Activated CD4-positive, alpha-beta T cell treated with anti-CD3 and anti-CD28 coated beads, Interleukin-2, amount 50 U/mL, for 4 hours (primary cell): ENCODE results near the gene PDE1C.

Source experiments
- DNase-seq, 2 experiments: peaks; one replicate each; pipeline ENCODE4 v3.0.0-alpha.2; 2020

PDE1C gene

DNA sequence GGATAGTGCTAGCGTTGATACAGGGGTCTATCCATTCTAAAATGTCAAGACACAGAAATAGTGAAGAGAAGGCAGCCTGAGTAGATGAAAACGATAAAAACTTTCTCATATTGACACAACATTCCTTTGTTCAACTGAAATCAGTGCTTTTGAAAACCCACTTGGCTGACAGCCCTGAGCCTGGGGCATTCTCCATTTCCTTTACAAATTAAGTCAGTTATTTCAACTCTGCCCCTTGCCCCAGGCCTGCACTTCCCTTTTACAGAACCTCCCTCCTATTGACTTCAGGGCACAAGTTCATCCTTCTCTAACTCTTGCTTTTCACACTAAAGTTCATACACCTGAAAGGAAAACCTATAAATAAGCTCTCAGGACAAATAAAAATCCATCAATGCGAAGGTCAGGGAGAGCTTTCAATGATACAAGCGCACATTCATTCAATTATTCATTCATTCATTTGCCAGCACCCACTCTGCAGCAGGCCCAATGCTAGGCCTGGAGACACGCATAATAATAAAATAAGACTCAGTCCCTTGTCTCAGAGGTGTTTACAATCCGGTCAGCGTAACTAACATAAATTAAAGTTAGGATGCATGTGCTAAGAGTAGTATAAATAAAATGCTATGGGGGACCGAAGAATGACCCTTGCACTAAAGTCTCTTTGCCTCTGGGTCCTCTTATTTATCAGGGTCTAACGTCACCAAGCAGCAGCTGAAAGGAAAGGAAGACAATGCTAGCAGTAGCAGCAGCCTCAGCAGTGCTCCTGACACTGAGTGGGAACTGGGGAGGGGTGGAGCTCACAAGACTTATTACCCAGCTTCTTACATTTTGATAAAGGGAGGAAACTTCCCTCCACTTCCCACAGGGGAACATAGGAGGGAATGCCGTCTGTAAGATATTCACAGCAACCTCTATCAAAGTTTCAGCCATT, 134.8 kb downstream of the PDE1C start:
- no peak for DNase-seq

DNA sequence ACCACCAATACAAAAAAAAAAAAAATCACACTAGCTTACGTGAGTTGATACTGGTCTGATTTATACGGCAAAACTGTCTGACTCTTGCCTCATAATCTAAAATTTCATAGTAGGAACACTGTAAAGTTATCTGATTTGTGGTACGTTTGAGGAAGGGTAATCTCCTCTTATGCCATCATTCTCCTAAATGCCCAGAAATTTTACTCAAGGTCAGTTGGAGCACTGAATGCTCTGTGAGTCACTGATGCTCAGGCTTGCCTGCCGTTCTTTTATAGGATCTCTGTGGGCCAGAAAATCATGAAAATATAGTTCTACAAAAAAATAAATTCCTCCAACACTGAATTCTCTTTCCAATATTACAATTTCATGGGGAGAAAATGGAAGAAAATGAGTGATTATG, 135.7 kb downstream of the PDE1C start:
- no peak for DNase-seq

DNA sequence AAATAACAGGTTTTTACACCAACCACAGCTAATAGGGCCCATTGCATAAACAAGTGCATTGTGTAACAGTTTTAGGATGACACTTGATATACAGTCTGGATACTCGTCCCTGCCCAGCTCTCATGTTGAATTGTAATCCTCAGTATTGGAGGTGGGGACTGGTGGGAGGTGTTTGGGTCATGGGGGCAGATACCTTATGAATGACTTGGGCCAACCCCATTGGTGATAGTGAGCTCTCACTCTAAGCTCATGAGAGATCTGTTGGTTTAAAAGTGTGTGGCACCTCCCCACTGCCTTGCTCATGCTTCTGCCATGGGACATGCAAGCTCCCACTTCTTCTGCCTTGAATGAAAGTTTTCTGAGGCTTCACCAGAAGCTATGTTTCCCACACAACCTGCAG, 136.7 kb downstream of the PDE1C start:
- no peak for DNase-seq

DNA sequence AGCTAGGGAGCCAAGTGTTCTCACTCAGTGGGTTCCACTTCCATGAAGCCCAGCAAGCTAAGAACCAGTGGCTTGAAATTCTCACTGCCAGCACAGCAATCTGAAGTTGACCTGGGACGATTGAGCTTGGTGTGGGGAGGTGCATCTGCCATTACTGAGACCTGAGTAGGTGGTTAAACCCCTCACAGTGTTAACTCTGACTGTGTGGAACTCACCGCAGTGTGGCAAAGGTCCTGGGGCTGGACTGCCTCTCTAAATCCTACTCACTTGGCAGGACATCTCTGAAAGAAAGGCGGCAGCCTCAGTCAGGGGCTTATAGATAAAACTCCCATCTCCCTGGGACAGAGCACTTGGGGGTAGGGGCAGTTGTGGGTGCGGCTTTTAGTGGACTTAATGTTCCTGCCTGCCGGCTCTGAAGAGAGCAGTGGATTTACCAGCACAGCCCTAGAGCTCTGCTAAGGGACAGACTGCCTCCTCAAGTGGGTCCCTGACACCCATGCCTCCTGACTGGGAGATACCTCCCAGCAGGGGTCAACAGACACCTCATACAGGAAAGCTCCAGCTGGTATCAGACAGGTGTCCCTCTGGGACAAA, 143.1 kb downstream of the PDE1C start:
- DNase-seq, result no peak

DNA sequence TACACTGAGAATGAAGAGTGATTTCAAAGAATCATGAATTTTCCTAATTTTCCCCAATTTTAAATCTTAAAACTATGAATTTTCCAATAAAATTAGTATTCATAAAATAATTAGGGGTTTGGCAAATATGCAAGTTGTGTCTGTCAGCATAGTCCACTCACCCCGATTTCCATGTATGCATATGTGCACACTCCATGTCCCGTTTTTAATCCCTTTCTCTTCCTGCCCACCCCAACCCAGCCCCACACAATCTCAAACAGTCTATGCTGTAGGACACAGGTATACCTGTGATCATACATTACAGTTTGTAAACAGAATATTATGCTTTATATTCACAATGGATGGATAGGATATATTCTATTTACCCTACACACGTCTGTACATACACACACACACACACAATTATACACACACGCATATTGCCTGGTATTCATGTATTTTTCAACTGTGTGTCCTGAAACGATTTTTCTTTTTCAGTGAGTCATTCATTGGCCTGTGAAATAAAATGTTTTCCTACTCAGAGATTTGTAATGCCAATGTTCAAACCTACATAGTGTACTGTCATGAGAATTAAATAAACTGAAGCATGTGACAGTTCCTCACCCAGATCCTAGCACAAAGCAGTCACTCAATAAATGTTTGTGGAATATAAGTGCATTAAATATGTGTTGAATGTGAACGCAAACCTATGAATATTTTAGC, 144.3 kb downstream of the PDE1C start:
- no peak for DNase-seq

DNA sequence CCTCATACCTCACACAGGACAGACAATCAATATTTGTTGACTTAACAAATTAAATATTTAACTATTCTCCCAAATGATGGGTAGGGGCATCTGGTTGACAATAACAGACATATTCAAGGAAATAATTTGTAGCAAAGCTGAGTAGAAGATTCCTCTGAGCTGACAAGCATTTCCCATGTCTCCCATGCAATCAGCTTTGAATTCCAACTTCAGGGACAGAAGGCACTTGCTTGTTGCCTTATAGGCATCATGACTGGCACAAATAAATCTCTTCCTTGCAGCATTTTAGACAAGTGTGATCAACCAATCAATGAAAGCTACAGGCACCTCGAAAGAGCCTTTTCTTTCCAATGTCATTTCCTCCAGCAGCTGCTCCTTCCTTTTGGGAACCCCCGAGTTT, 146.0 kb downstream of the PDE1C start:
- no peak for DNase-seq

DNA sequence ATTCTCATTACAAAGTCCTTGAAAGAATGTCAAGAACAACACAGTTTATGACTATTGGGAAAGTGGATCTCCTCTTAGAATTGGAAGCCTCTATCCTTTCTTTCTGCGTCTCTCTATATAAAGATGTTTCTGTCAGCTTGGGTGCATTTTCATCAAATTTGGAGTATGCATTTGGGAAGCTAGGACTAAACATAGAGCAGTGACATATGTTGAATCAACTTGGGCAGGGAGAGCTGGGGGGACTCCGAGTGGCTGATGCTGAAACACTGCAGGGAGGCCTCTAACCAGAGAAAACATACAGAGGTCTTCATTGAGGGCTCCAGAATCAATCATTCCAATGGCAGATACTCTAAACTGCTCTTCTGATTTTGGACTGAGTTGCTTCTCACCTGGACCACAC, 147.4 kb downstream of the PDE1C start:
- no peak for DNase-seq

DNA sequence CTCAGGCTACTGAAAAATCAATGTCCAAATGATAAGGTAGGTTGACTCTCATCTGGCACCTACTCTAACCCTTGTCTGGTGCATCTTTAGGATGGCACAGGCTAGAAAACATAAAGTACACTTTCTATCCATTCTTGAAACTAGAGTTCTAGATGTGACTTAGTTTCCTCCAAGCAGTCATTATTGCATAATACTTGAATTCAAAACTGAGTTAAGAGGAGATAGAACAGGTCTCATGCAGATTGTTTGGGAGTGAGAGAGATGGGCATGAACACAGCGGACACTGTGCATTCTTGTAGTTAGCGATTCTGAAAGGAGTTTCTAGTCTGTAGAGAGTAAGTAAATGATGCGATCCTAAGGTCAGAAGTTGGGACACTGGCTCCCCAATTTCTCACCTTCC, 149.2 kb downstream of the PDE1C start:
- DNase-seq, result no peak

DNA sequence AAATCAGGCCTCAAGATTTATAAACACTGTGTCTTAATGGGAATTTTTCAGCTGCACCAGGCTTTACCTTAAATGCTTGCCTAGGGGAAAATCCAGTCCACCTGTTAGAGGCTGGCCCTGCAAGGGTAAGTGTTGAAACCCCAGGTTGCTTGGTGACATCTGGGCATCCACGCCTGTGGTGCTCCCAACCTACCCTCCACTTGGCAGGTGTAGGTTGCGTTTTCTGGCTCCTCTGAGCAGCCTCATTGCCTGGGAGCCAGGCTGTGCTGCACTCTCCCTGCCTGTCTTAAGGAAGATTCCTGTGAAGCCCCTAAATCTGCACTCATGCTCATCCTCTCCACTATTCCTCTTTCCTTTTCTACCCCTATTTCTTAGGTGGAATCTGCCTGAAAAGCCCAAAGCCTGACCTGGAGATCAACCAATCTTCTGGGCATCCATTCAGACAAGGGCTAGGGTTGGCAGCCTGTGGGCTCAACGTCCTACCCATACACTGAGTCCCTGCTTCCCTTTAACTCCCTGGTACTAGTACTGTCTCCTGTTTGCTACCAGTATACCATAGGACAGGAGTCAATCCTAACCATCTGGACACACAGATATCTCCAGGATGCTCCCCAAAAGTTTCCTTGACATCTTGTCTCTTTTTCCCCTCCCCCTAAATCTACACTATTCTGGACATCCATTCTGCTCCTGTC, 150.4 kb downstream of the PDE1C start:
- no peak for DNase-seq

DNA sequence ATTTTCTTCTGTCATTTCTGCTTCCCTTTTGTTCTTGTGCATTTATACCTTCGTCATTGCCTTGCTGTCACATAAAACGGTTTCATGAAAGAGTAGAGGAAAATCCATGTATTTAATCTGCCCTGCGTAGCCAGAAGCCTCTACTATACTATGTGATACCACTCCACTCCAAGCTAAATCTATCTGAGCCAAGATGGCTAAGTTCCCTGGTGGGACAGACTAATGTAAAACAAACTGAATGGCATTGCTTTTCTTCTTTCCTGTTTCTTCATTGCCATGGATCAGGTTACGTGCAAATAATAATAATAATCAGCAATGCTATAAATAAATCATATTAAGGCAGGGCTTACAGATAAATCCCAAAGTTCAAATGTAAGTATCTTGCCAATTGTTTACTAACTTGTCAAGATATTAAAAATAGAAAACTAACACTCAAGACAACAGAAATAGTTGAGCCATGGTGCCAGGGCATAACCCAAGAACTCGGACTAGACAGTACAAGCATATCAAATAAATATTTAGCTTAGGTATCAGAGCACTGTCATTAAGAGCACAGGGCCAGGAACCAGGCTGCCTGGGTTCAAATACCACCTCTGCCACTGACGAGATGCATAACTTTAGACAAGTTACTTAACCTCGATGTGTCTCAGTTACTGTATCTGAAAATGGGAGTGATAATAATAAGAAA, 151.4 kb downstream of the PDE1C start:
- DNase-seq, result no peak

DNA sequence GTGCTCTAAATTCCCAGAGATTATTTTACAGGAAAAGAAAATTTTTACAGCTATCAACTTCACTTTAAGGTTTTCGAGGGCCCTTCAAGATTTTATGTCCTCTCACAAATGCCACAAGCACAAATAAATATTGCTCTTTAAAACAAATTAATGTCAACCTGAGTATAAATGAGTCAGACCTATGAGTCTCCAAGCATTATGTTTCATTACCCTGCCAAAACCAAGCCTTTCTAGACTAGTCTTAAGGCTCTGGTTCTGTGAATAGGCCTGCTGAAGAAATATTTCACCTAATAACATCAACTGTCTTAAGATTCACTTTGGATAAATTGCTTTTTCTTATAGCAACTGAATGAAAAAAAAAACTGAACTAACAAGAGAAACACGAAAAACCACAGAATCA, 153.0 kb downstream of the PDE1C start:
- DNase-seq, result no peak

DNA sequence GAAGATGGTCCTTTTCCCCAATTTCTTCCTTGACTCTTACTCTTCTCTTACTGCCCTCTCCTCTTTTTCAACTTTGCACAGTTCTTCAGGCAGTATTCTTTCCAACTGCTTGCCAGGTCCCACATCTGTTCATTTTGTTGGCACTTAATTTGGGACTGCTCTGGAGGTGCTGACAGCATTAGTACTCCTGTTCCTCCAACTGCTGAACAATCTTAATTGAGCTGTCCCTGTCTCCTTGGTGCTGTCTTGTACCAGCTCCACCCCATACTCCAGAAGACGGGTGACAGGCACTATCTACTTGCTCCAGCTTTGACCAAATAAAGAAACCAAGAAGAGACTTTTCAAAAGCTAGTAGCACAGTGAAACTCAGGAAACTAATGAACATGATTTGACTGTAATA, 160.0 kb downstream of the PDE1C start:
- no peak for DNase-seq

DNA sequence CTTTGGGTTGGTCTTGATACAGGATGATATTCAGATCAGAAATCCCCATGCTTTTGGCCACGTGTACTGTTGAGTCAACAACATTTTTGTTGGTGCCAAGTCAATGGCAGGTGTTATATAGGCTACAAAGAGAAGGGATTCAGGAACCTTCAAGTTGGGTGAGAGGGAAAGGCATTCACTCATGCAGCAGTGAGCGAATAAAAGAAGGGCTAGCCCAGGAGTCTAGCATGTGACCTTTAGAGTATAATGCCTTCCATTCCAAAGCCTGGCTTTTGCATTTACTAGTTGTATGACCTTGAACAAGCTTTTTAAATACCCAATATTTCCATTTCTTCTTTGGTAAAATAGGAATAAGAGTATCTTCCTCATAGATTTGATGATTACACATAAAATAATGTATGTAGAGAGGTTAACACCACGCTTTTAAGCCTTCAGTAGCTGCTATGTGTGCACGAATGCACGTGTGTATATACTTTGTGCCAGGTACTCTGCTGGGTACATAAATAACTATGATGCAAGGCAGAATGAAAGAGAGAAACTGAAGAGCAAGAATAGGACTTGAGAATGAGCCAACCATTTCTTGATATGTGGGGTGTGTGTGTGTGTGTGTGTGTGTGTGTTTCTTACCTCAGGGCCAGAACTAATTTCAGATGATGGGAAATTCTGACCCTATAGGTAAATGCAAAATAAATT, 163.6 kb downstream of the PDE1C start:
- DNase-seq, result no peak

DNA sequence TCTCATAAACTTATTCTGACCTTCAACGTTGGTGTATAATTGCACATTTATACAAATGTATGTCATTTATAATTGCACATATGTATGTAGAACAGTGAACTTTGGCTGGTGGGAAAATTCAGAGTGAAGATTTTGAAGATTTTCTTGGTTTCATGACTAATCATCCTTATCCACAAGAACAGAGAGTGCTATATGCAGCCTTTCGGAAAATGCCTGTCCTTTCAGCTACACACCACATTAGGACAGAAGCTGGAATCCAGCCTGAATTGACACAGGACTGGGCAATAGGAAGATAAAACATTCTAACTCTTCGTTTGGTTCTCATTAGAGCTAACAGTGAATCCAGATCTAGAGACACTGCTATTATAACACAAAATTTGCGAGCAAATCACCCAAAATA, 166.2 kb downstream of the PDE1C start:
- DNase-seq, result no peak

DNA sequence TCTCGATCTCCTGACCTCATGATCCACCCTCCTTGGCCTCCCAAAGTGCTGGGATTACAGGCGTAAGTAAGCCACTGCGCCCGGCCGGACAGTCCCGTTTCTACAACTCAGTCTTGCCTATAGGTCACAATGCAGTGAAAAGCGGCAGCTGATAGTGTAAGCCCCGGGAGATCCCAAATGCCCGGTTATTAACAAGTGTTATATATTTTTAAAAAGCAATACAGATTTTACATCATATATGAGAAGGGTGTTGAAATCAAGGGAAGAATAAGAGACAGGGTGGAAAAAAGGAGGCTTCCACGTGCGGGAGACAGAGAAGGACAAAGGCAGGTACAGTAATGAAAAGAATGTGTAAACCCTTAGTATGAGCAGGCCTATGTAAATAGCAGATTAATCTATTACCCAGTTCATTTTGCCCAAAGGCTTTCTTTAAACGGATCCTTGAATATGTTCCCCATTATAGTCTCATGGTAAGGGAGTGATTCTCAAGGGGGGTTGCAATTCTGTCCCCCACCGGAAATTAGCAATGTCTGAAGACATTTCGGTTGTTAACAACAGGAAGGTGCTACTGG, 170.8 kb downstream of the PDE1C start:
- no peak for DNase-seq

DNA sequence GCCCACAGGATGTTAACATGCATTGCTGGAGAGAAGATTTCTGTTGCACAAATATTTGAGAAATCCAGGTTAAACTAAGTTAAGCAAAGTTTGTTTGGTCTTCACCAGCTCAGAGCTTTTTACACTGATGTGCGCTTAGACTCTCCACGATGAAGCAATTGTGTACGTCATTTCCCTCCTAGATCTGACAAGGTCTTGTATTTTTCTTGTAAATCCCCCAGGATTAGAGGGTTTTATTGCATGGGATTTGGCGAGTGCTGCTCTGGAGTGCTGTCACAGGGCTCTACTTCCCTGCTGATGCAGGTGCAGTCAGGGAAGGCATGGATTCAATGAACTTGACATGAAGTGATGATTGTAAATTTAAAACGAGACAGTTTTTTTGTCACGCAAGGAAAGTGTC, 173.3 kb downstream of the PDE1C start:
- DNase-seq, result no peak

DNA sequence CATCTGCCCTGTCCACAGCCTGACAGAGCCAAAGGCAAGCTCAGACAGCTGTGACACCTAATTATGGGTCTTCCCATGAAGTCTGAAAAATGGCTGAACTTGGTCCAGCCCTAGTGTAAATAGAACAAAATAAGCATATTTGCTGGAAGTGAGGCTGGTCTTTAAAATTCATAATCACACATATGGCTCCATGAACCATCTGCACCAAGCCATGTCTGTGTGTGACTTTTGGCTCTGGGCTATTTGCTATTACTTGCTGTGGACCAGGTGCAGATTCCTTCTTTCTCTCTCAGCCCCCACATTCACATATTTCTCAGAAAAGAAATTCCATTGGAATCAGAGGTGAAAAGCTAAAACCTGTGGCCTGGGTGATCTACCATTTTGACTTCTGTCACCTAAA, 175.9 kb downstream of the PDE1C start:
- DNase-seq, result no peak

DNA sequence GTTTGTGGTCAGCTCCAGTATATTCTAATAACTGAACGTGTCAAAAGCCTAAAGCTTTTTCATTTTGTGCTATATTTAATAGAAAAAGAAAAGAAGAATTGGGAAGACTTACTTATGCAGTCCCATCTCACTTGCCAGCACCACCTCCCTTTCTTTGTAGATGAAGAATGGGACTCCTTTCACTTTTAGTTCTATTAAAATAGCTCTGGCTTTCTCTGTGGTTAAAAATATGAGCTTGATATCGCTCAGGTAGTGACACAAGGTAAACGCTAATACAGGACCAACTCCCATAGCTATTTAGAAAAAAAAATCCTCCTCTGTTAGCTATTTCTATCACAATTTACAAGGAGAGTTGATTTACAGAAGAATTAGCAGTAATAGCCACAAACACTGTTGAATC, 176.8 kb downstream of the PDE1C start:
- no peak for DNase-seq

DNA sequence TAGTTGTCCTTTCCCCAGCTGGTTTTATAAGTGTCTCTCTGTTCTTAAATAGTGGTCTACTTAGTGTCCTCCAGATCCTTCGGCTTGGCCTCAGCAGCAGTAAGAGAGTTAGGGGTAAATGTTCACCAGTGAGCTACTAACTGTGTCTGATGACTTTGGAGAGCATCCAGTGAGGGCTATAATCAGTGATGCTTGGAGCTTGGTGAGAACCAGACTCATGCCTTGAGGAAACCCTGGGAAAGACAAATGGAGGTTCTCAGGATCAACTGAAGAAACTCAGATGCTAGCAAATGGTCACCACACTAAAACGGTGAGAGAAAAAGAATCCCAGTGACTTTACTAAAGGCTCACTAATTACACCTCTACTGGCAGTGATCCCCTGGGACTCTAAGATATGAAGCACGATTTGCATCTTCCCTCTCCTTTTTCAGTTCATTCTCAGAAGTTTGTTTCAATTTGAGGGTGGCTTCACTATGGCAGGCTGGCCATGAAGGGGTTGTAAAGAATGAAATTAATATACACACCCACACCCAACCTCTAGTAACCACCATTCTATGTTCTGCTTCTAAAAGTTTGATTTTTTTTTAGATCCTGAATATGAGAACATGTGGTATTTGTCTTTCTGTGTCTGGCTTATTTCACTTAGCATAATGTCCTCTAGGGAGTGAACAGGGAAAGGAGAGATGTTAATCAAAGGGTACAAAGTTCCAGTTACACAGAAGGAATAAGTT, 177.9 kb downstream of the PDE1C start:
- no peak for DNase-seq

DNA sequence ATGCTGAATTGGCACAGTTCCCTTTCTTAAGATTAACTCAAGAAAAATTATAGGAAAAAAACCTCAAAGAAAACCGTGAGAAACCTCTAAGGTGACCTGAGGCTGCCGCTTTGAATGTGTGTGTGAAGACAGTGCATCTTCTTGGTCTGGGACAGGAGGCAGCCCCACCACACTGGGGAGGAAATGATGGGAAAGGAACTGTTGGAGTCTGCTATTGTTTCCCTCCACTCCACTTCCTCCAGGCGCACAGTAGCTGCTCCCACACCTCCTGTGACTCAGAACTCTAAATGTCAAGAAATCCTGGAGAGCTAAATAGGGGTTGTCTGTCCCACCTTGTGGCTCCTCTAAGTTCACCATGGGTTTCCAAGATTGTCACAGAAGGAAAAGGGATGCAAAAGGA, 179.4 kb downstream of the PDE1C start:
- no peak for DNase-seq

DNA sequence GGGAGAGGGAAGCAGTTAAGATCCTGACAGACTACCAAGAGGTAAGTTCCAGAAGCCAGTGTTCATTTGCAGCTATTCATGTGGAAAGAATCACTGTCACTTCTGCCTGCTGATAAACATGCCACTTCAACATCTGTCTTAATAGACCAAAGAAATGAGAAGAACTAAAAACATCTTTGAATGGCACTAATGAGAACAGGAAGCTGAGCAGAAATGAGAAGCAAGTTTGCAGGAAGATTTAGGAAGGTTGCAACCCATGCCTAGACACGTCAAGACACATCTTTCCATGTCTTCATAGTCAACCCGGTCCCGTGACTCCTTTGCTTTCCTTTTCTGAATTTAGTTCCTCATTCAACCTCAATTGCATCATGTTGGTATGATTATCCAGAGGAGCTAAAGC, 180.0 kb downstream of the PDE1C start:
- no peak for DNase-seq
